ENCODE data around the gene DGKB. TPM values are rescaled to one million over a fixed set of nuclear protein-coding genes. Genes with fewer than 3 reads are reported as not detected.

DGKB gene
- total RNA-seq, 1 donor from 2014 or later = 0.32 TPM

- Mint-ChIP-seq H3K36me3 (ENCODE audit: unreplicated experiment) (no peaks in the 10 kb centered on the region), H3K9me3 (ENCODE audit: unreplicated experiment) (no peaks in the 10 kb centered on the region), H3K4me3 (ENCODE audit: unreplicated experiment) (no peak overlapping the region), H3K4me1 (ENCODE audit: unreplicated experiment) (peaks cover 14% of the 10 kb centered on the region), H3K27ac (ENCODE audit: unreplicated experiment) (no peak overlapping the region), H3K27me3 (ENCODE audit: unreplicated experiment) (peaks cover 4% of the 10 kb centered on the region)
- no peak for DNase-seq (ENCODE audit: extremely low spot score, unreplicated experiment)
- TF ChIP-seq, protein P1, sequence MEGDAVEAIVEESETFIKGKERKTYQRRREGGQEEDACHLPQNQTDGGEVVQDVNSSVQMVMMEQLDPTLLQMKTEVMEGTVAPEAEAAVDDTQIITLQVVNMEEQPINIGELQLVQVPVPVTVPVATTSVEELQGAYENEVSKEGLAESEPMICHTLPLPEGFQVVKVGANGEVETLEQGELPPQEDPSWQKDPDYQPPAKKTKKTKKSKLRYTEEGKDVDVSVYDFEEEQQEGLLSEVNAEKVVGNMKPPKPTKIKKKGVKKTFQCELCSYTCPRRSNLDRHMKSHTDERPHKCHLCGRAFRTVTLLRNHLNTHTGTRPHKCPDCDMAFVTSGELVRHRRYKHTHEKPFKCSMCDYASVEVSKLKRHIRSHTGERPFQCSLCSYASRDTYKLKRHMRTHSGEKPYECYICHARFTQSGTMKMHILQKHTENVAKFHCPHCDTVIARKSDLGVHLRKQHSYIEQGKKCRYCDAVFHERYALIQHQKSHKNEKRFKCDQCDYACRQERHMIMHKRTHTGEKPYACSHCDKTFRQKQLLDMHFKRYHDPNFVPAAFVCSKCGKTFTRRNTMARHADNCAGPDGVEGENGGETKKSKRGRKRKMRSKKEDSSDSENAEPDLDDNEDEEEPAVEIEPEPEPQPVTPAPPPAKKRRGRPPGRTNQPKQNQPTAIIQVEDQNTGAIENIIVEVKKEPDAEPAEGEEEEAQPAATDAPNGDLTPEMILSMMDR (IDR thresholded peaks at IDR 0.05) = no peak
These were observed 212.5 kb downstream of the DGKB start for GRCh38 chr7:14690075-14690474.

GRCh38 chr7:14688208-14688607 lies 214.3 kb downstream of the DGKB start:
- Mint-ChIP-seq H3K27me3 (ENCODE audit: unreplicated experiment) (no peaks in the 10 kb centered on the region), H3K4me3 (ENCODE audit: unreplicated experiment) (peak overlapping the region; percentile 12)

GRCh38 chr7:14687777-14688176 lies 214.8 kb downstream of the DGKB start:
- DNase-seq (ENCODE audit: extremely low spot score, unreplicated experiment) = no peak
- Mint-ChIP-seq H3K9me3 (ENCODE audit: unreplicated experiment) (no peaks in the 10 kb centered on the region), H3K27ac (ENCODE audit: unreplicated experiment) (no peak overlapping the region), H3K27me3 (ENCODE audit: unreplicated experiment) (no peaks in the 10 kb centered on the region), H3K36me3 (ENCODE audit: unreplicated experiment) (no peaks in the 10 kb centered on the region), H3K4me3 (ENCODE audit: unreplicated experiment) (peak overlapping the region; percentile 12), H3K4me1 (ENCODE audit: unreplicated experiment) (peaks cover 14% of the 10 kb centered on the region)
- TF ChIP-seq, protein P1 (IDR thresholded peaks at IDR 0.05) = no peak

More at GRCh38 chr7:14688208-14688607, 214.3 kb downstream of the DGKB start:
- Mint-ChIP-seq H3K36me3 (ENCODE audit: unreplicated experiment) (no peaks in the 10 kb centered on the region), H3K4me1 (ENCODE audit: unreplicated experiment) (peaks cover 14% of the 10 kb centered on the region), H3K27ac (ENCODE audit: unreplicated experiment) (no peak overlapping the region), H3K9me3 (ENCODE audit: unreplicated experiment) (no peaks in the 10 kb centered on the region)
- no peak for DNase-seq (ENCODE audit: extremely low spot score, unreplicated experiment)
- TF ChIP-seq, protein P1 (IDR thresholded peaks at IDR 0.05) = no peak

GRCh38 chr7:14687241-14687640 lies 215.3 kb downstream of the DGKB start:
- Mint-ChIP-seq H3K36me3 (ENCODE audit: unreplicated experiment) (no peaks in the 10 kb centered on the region), H3K4me1 (ENCODE audit: unreplicated experiment) (peaks cover 14% of the 10 kb centered on the region), H3K9me3 (ENCODE audit: unreplicated experiment) (no peaks in the 10 kb centered on the region), H3K4me3 (ENCODE audit: unreplicated experiment) (no peak overlapping the region), H3K27ac (ENCODE audit: unreplicated experiment) (no peak overlapping the region), H3K27me3 (ENCODE audit: unreplicated experiment) (no peaks in the 10 kb centered on the region)
- TF ChIP-seq, protein P1 (IDR thresholded peaks at IDR 0.05) = no peak
- DNase-seq (ENCODE audit: extremely low spot score, unreplicated experiment) = no peak

DNA sequence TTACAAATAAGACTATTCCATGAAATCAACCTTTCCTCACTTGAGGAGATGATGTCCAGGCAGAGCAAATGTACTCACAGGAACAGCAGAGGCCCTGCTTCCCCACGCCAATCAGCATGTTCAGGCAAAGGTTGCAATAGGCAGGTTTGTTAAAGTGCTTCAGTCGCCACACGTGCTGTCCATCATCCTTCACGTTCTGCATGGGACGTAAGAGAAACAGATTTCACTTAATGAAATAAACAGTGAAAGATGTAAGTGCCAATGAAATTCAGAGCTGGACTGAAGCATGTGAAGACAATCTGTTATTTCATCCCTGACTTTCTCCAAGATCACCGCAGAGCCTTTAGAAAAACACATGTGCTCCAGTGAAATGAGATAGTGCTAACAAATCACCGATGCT lies 217.4 kb downstream of the DGKB start:
- Mint-ChIP-seq H3K36me3 (ENCODE audit: unreplicated experiment) (no peaks in the 10 kb centered on the region), H3K27me3 (ENCODE audit: unreplicated experiment) (no peaks in the 10 kb centered on the region)
- no peak for DNase-seq (ENCODE audit: extremely low spot score, unreplicated experiment)

More for the DNA sequence above, 217.4 kb downstream of the DGKB start:
- no peak overlapping the region for H3K4me3 Mint-ChIP-seq (ENCODE audit: unreplicated experiment)
- H3K4me1 Mint-ChIP-seq (ENCODE audit: unreplicated experiment) = peaks cover 30% of the 10 kb centered on the region
- no peak overlapping the region for H3K27ac Mint-ChIP-seq (ENCODE audit: unreplicated experiment)
- TF ChIP-seq, protein P1 (IDR thresholded peaks at IDR 0.05) = no peak
- no peaks in the 10 kb centered on the region for H3K9me3 Mint-ChIP-seq (ENCODE audit: unreplicated experiment)

All from osteocyte (in vitro differentiated cells).